Measurements from ENCODE around the gene TTC1. TPM values are rescaled to one million over a fixed set of nuclear protein-coding genes. Genes with fewer than 3 reads are reported as not detected.

TTC1 gene
- total RNA-seq, 6 experiments from 2014 or later = 63.9 to 76.0 (median 70.6) TPM

GRCh38 chr5:159971931-159972461 is 36.9 kb upstream of the TTC1 start:
- H3K9me3 Mint-ChIP-seq = no peaks in the 10 kb centered on the region
- no peak for TF ChIP-seq CTCF (IDR thresholded peaks at IDR 0.05)

GRCh38 chr5:159972538-159973362 is 36.2 kb upstream of the TTC1 start:
- H3K4me3 Mint-ChIP-seq = 0 out of 2 replicates have a peak overlapping the region, but pooled peaks have one; percentile 25
- no peak for DNase-seq
- no peaks in the 10 kb centered on the region for H3K9me3 Mint-ChIP-seq
- H3K36me3 Mint-ChIP-seq (ENCODE audit: low read depth) = peaks cover 12% of the 10 kb centered on the region
- TF ChIP-seq CTCF (IDR thresholded peaks at IDR 0.05) = no peak
- peaks cover 61% of the 10 kb centered on the region for H3K4me1 Mint-ChIP-seq (ENCODE audit: low read depth)
- H3K27me3 Mint-ChIP-seq (ENCODE audit: insufficient read depth) = no peaks in the 10 kb centered on the region
- H3K27ac Mint-ChIP-seq = no peak overlapping the region

More at GRCh38 chr5:159971931-159972461, 36.9 kb upstream of the TTC1 start:
- DNase-seq = no peak
- Mint-ChIP-seq H3K4me1 (ENCODE audit: low read depth) (peaks cover 61% of the 10 kb centered on the region), H3K27me3 (ENCODE audit: insufficient read depth) (no peaks in the 10 kb centered on the region), H3K4me3 (no peak overlapping the region), H3K27ac (no peak overlapping the region), H3K36me3 (ENCODE audit: low read depth) (peaks cover 12% of the 10 kb centered on the region)

GRCh38 chr5:159975462-159976019 is 33.4 kb upstream of the TTC1 start:
- peak; percentile 69 for TF ChIP-seq CTCF (IDR thresholded peaks at IDR 0.05)
- DNase-seq = peak; percentile 97
- peak overlapping the region; percentile 74 for H3K4me3 Mint-ChIP-seq
- H3K27ac Mint-ChIP-seq = peak overlapping the region; percentile 96
- H3K36me3 Mint-ChIP-seq (ENCODE audit: low read depth) = peaks cover 12% of the 10 kb centered on the region
- peaks cover 55% of the 10 kb centered on the region for H3K4me1 Mint-ChIP-seq (ENCODE audit: low read depth)
- peaks cover 2% of the 10 kb centered on the region for H3K27me3 Mint-ChIP-seq (ENCODE audit: insufficient read depth)
- no peaks in the 10 kb centered on the region for H3K9me3 Mint-ChIP-seq

GRCh38 chr5:159976921-159977320 is 32.0 kb upstream of the TTC1 start:
- no peak overlapping the region for H3K4me3 Mint-ChIP-seq

DNA sequence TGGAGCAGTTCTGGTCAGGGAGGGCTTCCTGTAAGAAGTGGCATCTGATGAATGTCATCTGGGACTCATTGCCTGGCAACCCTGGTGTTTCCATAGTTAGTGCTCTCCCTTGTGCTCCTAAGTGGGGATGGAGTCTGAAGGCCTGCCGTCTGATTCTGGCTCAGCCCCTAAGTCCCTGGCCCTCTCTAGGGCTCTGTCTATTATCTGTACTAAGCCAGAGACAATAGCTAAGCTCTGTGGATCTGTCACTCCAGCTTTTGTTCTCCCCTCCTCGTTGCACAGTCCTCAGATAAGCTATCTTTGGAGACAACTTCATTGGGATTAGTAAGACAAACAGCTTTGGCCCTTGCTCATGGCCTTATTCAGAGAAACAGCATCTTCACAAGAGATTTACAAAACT is 30.6 kb upstream of the TTC1 start:
- Mint-ChIP-seq H3K36me3 (ENCODE audit: low read depth) (no peaks in the 10 kb centered on the region), H3K27ac (no peak overlapping the region), H3K9me3 (no peaks in the 10 kb centered on the region), H3K4me3 (no peak overlapping the region), H3K4me1 (ENCODE audit: low read depth) (peaks cover 60% of the 10 kb centered on the region), H3K27me3 (ENCODE audit: insufficient read depth) (peaks cover 2% of the 10 kb centered on the region)
- TF ChIP-seq CTCF (IDR thresholded peaks at IDR 0.05) = no peak
- DNase-seq = no peak

More at GRCh38 chr5:159976921-159977320, 32.0 kb upstream of the TTC1 start:
- H3K9me3 Mint-ChIP-seq = no peaks in the 10 kb centered on the region
- peaks cover 6% of the 10 kb centered on the region; the same call in 1 of the 2 replicates for H3K36me3 Mint-ChIP-seq (ENCODE audit: low read depth)
- no peak for TF ChIP-seq CTCF (IDR thresholded peaks at IDR 0.05)
- peaks cover 56% of the 10 kb centered on the region for H3K4me1 Mint-ChIP-seq (ENCODE audit: low read depth)
- H3K27ac Mint-ChIP-seq = no peak overlapping the region
- peaks cover 2% of the 10 kb centered on the region for H3K27me3 Mint-ChIP-seq (ENCODE audit: insufficient read depth)
- DNase-seq = no peak
